Uterus (tissue), 4 donors: ENCODE measurements around the gene BICDL2. TPM values are rescaled to one million over a fixed set of nuclear protein-coding genes. Genes with fewer than 3 reads are reported as not detected.

ENCODE experiments used
- DNase-seq, 2 donors: peaks; one replicate each; pipeline ENCODE4 v3.0.0-alpha.2; 2019 to 2020
- H3K27ac ChIP-seq, 2 donors: fragments of 200-600 bp; sonication (generic); 1 replicate in 1 of 2; 2 replicates in 1 of 2; pipeline ENCODE4 v1.5.1; 2016 to 2018
- H3K27me3 ChIP-seq, 2 donors: fragments of 200-600 bp; sonication (generic); one replicate each; pipeline ENCODE4 v1.5.1; 2018 to 2019; ENCODE audit warnings: control low read depth in 1 of 2
- H3K36me3 ChIP-seq, 2 donors: fragments of 200-600 bp; sonication (generic); one replicate each; pipeline ENCODE4 v1.5.1; 2019; ENCODE audit warnings: control low read depth in 1 of 2
- H3K4me1 ChIP-seq, 2 donors: fragments of 200-600 bp; sonication (generic); one replicate each; pipeline ENCODE4 v1.5.1; 2018 to 2019; ENCODE audit warnings: control low read depth in 1 of 2
- H3K4me3 ChIP-seq, 2 donors: fragments of 200-600 bp; sonication (generic); 1 replicate in 1 of 2; 2 replicates in 1 of 2; pipeline ENCODE4 v1.5.1; 2018 to 2019; ENCODE audit warnings: mild to moderate bottlenecking in 1 of 2
- H3K9me3 ChIP-seq, 2 donors: fragments of 200-600 bp; sonication (generic); one replicate each; pipeline ENCODE4 v1.5.1; 2019; ENCODE audit warnings: control low read depth in 1 of 2
- POLR2A ChIP-seq, 2 donors: fragments of 450-650 bp; IDR thresholded peaks; one replicate each; pipeline ENCODE4 v1.6.1; 2016; ENCODE audit warnings: antibody characterized with exemption in 2 of 2, mild to moderate bottlenecking in 1 of 2, moderate library complexity in 1 of 2
- intact Hi-C: fragments of 100-400 bp; cut with DNase I; formaldehyde crosslinking; loops from one replicate; pipeline ENCODE4 v1.15.1; 2023; ENCODE audit warnings: low total_unique reads
- total RNA-seq, 4 donors: library from RNA; depleted of rRNA in 3 of 4; stranded (reverse); fragments of >200 nt in 3 of 4; gene quantifications; one replicate each; pipeline versions ENCODE4 v1.1.0 to v1.2.4, GENCODE V29; 2014 to 2023
- TF ChIP-seq, protein P1 (sequence below), 4 experiments: fragments of 200-600 bp in 2 of 4; fragments of 450-650 bp in 2 of 4; sonication (generic) in 2 of 4; IDR thresholded peaks; one replicate each; pipeline ENCODE4 v1.5.1; 2016 to 2019; ENCODE audit warnings: antibody characterized with exemption in 4 of 4, mild to moderate bottlenecking in 2 of 4, moderate library complexity in 1 of 4
- donor health status: DM: yes; HTN: yes; CAD: no.

BICDL2 gene
- total RNA-seq, 4 donors from 2014 or later: 0.26 to 1.9 (median 0.29) TPM; not detected in 1

DNA sequence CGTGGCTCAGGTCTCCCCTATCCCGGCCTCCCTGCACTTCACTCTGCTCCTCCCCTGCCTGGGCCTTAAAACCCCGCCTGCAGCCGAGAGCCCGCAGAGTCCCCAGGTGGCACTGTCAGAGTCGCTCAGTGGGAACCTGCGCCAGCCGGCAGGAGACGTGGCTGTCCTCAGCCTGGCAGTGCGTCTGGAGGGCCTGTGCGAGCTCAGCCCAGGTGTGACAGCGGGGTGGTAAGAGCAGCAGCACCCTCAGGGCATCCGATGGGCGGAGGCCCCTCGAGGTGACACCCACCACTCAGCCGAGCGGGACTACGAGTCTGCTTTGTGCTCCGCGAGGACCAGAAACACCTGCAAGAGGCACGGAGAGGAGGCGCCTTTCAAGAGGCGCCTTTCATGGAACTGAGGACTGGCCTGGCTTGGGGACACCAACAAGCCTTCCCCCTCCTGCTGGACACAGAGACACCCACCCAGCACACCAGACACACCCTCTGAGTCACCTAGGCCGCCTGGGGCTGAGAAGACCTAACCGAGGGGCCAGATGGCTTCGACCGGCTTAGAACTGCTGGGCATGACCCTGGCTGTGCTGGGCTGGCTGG is 23.8 kb downstream of the BICDL2 start, which contains the start of gene CLDN9:
CLDN9 (plus strand) TSS at position 96 of the 593 bp plus-strand sequence; CDS start at position 536, 440 bp downstream.
- no peaks in the 10 kb centered on the region for H3K4me1 ChIP-seq
- TF ChIP-seq POLR2A (IDR thresholded peaks at IDR 0.05): no peak
- TF ChIP-seq, protein P1, sequence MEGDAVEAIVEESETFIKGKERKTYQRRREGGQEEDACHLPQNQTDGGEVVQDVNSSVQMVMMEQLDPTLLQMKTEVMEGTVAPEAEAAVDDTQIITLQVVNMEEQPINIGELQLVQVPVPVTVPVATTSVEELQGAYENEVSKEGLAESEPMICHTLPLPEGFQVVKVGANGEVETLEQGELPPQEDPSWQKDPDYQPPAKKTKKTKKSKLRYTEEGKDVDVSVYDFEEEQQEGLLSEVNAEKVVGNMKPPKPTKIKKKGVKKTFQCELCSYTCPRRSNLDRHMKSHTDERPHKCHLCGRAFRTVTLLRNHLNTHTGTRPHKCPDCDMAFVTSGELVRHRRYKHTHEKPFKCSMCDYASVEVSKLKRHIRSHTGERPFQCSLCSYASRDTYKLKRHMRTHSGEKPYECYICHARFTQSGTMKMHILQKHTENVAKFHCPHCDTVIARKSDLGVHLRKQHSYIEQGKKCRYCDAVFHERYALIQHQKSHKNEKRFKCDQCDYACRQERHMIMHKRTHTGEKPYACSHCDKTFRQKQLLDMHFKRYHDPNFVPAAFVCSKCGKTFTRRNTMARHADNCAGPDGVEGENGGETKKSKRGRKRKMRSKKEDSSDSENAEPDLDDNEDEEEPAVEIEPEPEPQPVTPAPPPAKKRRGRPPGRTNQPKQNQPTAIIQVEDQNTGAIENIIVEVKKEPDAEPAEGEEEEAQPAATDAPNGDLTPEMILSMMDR (IDR thresholded peaks at IDR 0.05): no peak
- H3K27ac ChIP-seq: no peak within 1 kb of the TSS
- H3K27me3 ChIP-seq: peaks cover 13 to 19% of the 10 kb centered on the region in 2 donors
- no peaks in the 10 kb centered on the region for H3K9me3 ChIP-seq
- intact Hi-C loops: no loop called here
- H3K36me3 ChIP-seq: no peaks in the 10 kb centered on the region
- DNase-seq: no peak
- no peak within 1 kb of the TSS for H3K4me3 ChIP-seq

DNA sequence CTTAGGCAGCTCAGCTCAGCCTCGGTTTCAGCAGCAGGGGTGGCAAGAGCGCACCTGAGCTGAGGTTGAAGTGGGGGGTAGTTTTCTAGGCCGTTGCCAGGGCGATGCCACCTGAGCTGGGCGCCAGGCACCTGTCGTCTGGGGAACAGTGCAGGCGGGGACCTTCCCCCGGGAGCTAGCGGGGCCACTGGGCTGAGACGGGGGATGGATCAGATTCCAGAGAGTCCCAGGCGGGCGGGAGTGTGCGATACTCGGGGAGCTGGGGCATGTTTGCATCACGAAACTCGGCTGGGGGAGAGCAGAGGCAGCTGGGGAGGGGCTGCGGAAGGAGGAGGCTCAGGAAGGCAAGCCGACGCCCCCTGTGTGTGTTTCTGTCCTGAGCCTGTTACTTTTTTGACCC is 24.5 kb downstream of the BICDL2 start:
- Histone ChIP-seq H3K36me3 (no peaks in the 10 kb centered on the region), H3K27me3 (peaks cover 8 to 15% of the 10 kb centered on the region in 2 donors), H3K9me3 (no peaks in the 10 kb centered on the region), H3K4me3 (no peak overlapping the region), H3K4me1 (no peaks in the 10 kb centered on the region), H3K27ac (no peak overlapping the region)
- DNase-seq: no peak
- intact Hi-C loops: no loop called here
- TF ChIP-seq POLR2A (IDR thresholded peaks at IDR 0.05): no peak
- TF ChIP-seq, protein P1 (IDR thresholded peaks at IDR 0.05): no peak

- no peaks in the 10 kb centered on the region for H3K9me3 ChIP-seq
- no peak overlapping the region for H3K4me3 ChIP-seq
- H3K27me3 ChIP-seq: peaks cover 12 to 15% of the 10 kb centered on the region in 2 donors
- intact Hi-C loops: no loop called here
- no peaks in the 10 kb centered on the region for H3K36me3 ChIP-seq
- TF ChIP-seq, protein P1 (IDR thresholded peaks at IDR 0.05): no peak
- no peak for TF ChIP-seq POLR2A (IDR thresholded peaks at IDR 0.05)
- DNase-seq: no peak
- H3K4me1 ChIP-seq: no peaks in the 10 kb centered on the region
- H3K27ac ChIP-seq: no peak overlapping the region
Observed at GRCh38 chr16:3010510-3010909, 26.2 kb downstream of the BICDL2 start.

DNA sequence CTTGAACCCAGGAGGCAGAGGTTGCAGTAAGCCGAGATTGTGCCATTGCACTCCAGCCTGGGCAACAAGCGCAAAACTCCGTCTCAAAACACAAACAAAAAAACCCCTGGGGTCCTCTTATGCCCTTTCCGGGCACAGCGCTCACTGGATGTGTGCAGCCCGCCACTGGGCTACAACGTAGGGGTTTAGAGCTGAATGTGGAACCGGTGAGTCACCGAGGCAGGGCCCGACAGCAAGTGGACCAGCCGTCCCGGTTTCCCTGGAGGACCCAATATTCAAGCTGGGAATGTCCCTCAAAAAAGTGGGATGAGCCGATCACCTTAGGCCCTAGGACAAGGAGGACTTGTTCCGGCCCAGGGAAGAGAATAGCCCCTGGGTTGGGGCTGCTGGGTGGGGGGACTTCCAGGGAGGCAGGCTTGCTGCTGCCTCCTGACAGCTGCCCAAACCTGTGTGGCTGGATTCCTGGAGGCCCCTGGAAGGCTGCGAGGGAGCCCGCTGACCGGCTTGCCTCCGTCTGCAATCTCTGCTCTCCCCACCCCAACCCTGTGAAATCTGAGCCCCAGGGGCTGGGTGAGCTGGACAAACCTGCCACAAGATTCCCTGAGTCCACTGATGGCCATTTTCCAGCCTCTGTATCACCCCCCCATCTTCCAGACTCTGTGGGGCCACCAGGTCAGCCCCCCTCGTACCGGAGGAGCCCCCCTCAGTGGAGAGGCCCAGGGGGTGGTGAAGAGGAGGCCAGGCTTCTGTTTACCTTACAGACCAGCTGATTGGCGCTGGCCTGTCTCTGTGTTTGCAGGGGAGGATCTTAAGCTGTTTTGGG is 27.0 kb downstream of the BICDL2 start:
- Histone ChIP-seq H3K4me1 (no peaks in the 10 kb centered on the region), H3K4me3 (no peak overlapping the region), H3K27me3 (peaks cover 12 to 15% of the 10 kb centered on the region in 2 donors), H3K9me3 (no peaks in the 10 kb centered on the region), H3K36me3 (no peaks in the 10 kb centered on the region), H3K27ac (no peak overlapping the region)
- intact Hi-C loops: no loop called here
- DNase-seq: no peak
- TF ChIP-seq, protein P1 (IDR thresholded peaks at IDR 0.05): no peak
- TF ChIP-seq POLR2A (IDR thresholded peaks at IDR 0.05): no peak

- TF ChIP-seq, protein P1 (IDR thresholded peaks at IDR 0.05): no peak
- TF ChIP-seq POLR2A (IDR thresholded peaks at IDR 0.05): no peak
- H3K27me3 ChIP-seq: peaks cover 12 to 15% of the 10 kb centered on the region in 2 donors
Observed at GRCh38 chr16:3008690-3009037, 28.1 kb downstream of the BICDL2 start.

More at GRCh38 chr16:3008690-3009037, 28.1 kb downstream of the BICDL2 start:
- intact Hi-C loops: no loop called here
- H3K27ac ChIP-seq: no peak overlapping the region
- H3K9me3 ChIP-seq: no peaks in the 10 kb centered on the region
- DNase-seq: no peak
- H3K4me3 ChIP-seq: no peak overlapping the region
- H3K36me3 ChIP-seq: no peaks in the 10 kb centered on the region
- H3K4me1 ChIP-seq: no peaks in the 10 kb centered on the region
